LNCAP (cell line): ENCODE results near the gene PTBP2.

Experiments
- CTCF ChIP-seq: fragments of 450-650 bp; IDR thresholded peaks from 2 replicates; pipeline ENCODE4 v1.5.1; 2017; ENCODE audit warnings: mild to moderate bottlenecking

The PTBP2 gene

GRCh38 chr1:96825950-96826576, 104.5 kb downstream of the PTBP2 start:
- TF ChIP-seq CTCF, result no peak

GRCh38 chr1:96833376-96833775, 111.8 kb downstream of the PTBP2 start:
- no peak for TF ChIP-seq CTCF

GRCh38 chr1:96834986-96835385, 113.4 kb downstream of the PTBP2 start:
- no peak for TF ChIP-seq CTCF

- no peak for TF ChIP-seq CTCF
Measured at GRCh38 chr1:96837057-96837780, 115.6 kb downstream of the PTBP2 start.

- TF ChIP-seq CTCF, result no peak
Measured at GRCh38 chr1:96837781-96838216, 116.2 kb downstream of the PTBP2 start.

- TF ChIP-seq CTCF, result no peak
Measured at GRCh38 chr1:96840396-96840795, 118.8 kb downstream of the PTBP2 start.

- peak; percentile 21; the same call in 1 of the 2 replicates for TF ChIP-seq CTCF
Measured at GRCh38 chr1:96842215-96842614, 120.6 kb downstream of the PTBP2 start.
